Loucy (cell line): Measurements from ENCODE around the gene VIPR1.

Experiments used
- H2AFZ ChIP-seq: fragments of 200-600 bp; sonication (generic); 2 replicates; pipeline ENCODE4 v1.6.0; 2016; ENCODE audit warnings: antibody characterized with exemption, mild to moderate bottlenecking, low read length, moderate library complexity
- H3F3A ChIP-seq: fragments of 200-600 bp; 2 replicates; pipeline ENCODE4 v1.6.0; 2016; ENCODE audit warnings: antibody characterized with exemption, low read depth, mild to moderate bottlenecking
- H3K27me3 ChIP-seq: fragments of 200-600 bp; sonication (generic); 2 replicates; pipeline ENCODE4 v1.6.1; 2014; ENCODE audit warnings: low read length, mild to moderate bottlenecking; ENCODE audit not compliant: insufficient read depth, poor library complexity, severe bottlenecking
- H3K36me3 ChIP-seq: fragments of 200-600 bp; sonication (generic); 2 replicates; pipeline ENCODE4 v1.6.1; 2016; ENCODE audit warnings: low read length; ENCODE audit not compliant: insufficient read depth
- H3K4me1 ChIP-seq: fragments of 200-600 bp; sonication (generic); 2 replicates; pipeline ENCODE4 v1.5.1; 2014; ENCODE audit warnings: low read length, mild to moderate bottlenecking; ENCODE audit not compliant: insufficient read depth, poor library complexity, severe bottlenecking
- H3K4me2 ChIP-seq: fragments of 200-600 bp; sonication (generic); 2 replicates; pipeline ENCODE4 v1.6.0; 2014; ENCODE audit warnings: antibody characterized with exemption, low read length, low read depth, mild to moderate bottlenecking; ENCODE audit not compliant: poor library complexity, severe bottlenecking
- H3K4me3 ChIP-seq: fragments of 200-600 bp; sonication (generic); 2 replicates; pipeline ENCODE4 v1.5.1; 2014; ENCODE audit warnings: low read length, mild to moderate bottlenecking, mixed read lengths; ENCODE audit not compliant: poor library complexity, severe bottlenecking
- H3K79me2 ChIP-seq: fragments of 200-600 bp; sonication (generic); 2 replicates; pipeline ENCODE4 v1.6.1; 2014; ENCODE audit warnings: low read length; ENCODE audit not compliant: insufficient read depth
- H3K9ac ChIP-seq: fragments of 200-600 bp; sonication (generic); 2 replicates; pipeline ENCODE4 v1.6.0; 2014; ENCODE audit warnings: mild to moderate bottlenecking, low read depth, low read length, moderate library complexity; ENCODE audit not compliant: poor library complexity, severe bottlenecking
- H3K9me2 ChIP-seq: fragments of 200-600 bp; sonication (generic); replicated peaks from 2 replicates; pipeline ENCODE4 v1.6.1; 2016; ENCODE audit warnings: low read depth, low read length, mixed read lengths
- H3K9me3 ChIP-seq: fragments of 200-600 bp; sonication (generic); 2 replicates; pipeline ENCODE4 v1.6.1; 2014; ENCODE audit warnings: mild to moderate bottlenecking, antibody characterized with exemption, low read length, low read depth; ENCODE audit not compliant: insufficient read depth
- H4K20me1 ChIP-seq: fragments of 200-600 bp; sonication (generic); 2 replicates; pipeline ENCODE4 v1.6.0; 2014; ENCODE audit warnings: antibody characterized with exemption, low read length, mild to moderate bottlenecking; ENCODE audit not compliant: insufficient read depth, poor library complexity, severe bottlenecking
- EZH2phosphoT487 ChIP-seq: fragments of 200-600 bp; IDR thresholded peaks from 2 replicates; pipeline ENCODE4 v1.6.1; 2018; ENCODE audit warnings: antibody characterized with exemption, mild to moderate bottlenecking, moderate library complexity, borderline replicate concordance
- TF ChIP-seq, protein P1 (sequence below): fragments of 200-600 bp; sonication (generic); conservative IDR thresholded peaks from 2 replicates; pipeline ENCODE4 v1.5.1; 2014; ENCODE audit warnings: mild to moderate bottlenecking, antibody characterized with exemption, low read length

Gene VIPR1

DNA sequence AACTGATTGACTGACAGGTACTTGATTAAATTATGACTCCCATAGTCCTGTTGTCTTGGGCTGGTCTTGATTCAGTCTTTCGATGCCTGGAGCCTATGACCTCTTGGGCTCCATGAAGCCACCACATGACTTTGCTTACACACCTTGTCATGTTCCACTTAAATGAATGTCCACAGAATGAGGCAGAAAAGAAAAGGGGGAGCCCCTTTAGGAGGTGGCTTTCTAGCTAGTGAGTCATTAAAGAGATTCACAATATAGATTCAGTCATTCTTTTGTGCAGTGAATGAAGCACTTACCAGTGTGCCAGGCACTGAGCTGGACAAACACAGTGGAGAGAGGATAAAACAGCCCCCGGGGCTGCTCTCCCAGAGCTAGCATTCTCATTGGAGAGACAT, 17.1 kb downstream of the VIPR1 start:
- Histone ChIP-seq H3K9ac (no peak overlapping the region), H3F3A (no peaks in the 10 kb centered on the region), H3K79me2 (no peaks in the 10 kb centered on the region), H3K36me3 (no peaks in the 10 kb centered on the region), H3K9me2 (no peaks in the 10 kb centered on the region), H3K27me3 (no peaks in the 10 kb centered on the region), H3K4me3 (no peak overlapping the region), H3K4me1 (no peaks in the 10 kb centered on the region), H3K9me3 (no peaks in the 10 kb centered on the region), H4K20me1 (no peaks in the 10 kb centered on the region), H3K4me2 (no peak overlapping the region), H2AFZ (no peak overlapping the region)
- TF ChIP-seq, protein P1, sequence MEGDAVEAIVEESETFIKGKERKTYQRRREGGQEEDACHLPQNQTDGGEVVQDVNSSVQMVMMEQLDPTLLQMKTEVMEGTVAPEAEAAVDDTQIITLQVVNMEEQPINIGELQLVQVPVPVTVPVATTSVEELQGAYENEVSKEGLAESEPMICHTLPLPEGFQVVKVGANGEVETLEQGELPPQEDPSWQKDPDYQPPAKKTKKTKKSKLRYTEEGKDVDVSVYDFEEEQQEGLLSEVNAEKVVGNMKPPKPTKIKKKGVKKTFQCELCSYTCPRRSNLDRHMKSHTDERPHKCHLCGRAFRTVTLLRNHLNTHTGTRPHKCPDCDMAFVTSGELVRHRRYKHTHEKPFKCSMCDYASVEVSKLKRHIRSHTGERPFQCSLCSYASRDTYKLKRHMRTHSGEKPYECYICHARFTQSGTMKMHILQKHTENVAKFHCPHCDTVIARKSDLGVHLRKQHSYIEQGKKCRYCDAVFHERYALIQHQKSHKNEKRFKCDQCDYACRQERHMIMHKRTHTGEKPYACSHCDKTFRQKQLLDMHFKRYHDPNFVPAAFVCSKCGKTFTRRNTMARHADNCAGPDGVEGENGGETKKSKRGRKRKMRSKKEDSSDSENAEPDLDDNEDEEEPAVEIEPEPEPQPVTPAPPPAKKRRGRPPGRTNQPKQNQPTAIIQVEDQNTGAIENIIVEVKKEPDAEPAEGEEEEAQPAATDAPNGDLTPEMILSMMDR = no peak
- no peak for TF ChIP-seq EZH2phosphoT487

DNA sequence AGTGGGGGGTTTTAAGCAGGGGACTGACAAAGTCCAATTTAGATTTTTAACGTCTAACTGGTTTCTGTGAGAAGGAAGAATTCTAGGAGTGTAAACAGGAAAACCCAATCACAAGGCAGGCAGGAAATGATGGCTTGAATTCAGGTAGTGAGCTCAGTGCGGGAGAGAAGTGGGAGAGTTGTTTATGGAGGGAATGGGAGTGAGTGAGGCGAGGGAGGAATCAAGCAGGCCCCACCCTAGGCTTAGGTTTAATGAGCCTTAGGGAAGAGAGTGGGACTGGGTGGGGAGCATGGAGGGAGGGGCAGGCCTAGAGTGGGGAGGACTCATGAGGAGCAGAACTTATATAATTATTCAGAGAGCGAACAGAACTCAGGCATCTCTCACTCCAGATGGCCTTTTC, 17.9 kb downstream of the VIPR1 start:
- Histone ChIP-seq H3K4me2 (no peak overlapping the region), H3K27me3 (no peaks in the 10 kb centered on the region), H3K4me3 (no peak overlapping the region), H3K36me3 (no peaks in the 10 kb centered on the region), H2AFZ (no peak overlapping the region), H3K4me1 (peaks cover 1% of the 10 kb centered on the region), H3K9me2 (no peaks in the 10 kb centered on the region), H3K79me2 (no peaks in the 10 kb centered on the region), H4K20me1 (no peaks in the 10 kb centered on the region), H3K9ac (no peak overlapping the region), H3F3A (no peaks in the 10 kb centered on the region), H3K9me3 (no peaks in the 10 kb centered on the region)
- no peak for TF ChIP-seq EZH2phosphoT487
- TF ChIP-seq, protein P1 = no peak

DNA sequence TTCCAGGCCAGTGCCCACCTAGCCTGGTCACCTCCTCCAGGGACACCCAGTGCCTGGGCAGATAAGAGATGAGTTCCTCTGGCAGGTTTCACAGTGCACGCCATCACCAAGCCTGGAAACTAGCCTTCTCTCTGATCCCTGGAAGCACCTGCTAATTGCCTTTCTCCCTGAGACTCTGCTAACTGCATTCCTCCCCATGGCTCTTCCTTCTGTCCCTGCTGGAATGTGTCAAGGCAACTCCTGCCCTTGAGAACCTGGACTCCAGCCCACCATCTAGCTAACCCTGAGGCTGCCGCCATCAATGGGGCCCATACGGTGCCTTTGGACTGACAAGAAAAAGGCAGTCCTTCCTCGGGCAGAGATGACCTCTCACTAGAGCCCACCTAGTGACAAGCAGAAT, 18.5 kb downstream of the VIPR1 start:
- H3K4me1 ChIP-seq = peaks cover 5% of the 10 kb centered on the region
- no peak overlapping the region for H3K4me2 ChIP-seq
- no peaks in the 10 kb centered on the region for H3K9me2 ChIP-seq
- no peaks in the 10 kb centered on the region for H3K36me3 ChIP-seq
- no peak overlapping the region for H2AFZ ChIP-seq
- TF ChIP-seq, protein P1 = no peak
- TF ChIP-seq EZH2phosphoT487 = no peak
- no peaks in the 10 kb centered on the region for H3F3A ChIP-seq
- no peaks in the 10 kb centered on the region for H3K9me3 ChIP-seq
- H3K79me2 ChIP-seq = no peaks in the 10 kb centered on the region
- no peak overlapping the region for H3K4me3 ChIP-seq
- H4K20me1 ChIP-seq = no peaks in the 10 kb centered on the region
- H3K27me3 ChIP-seq = no peaks in the 10 kb centered on the region
- no peak overlapping the region for H3K9ac ChIP-seq
